HEK293 (cell line): ENCODE results near the gene IGSF9.

Experiments
- BCL6B ChIP-seq: fragments of 450-650 bp; formaldehyde crosslinking; IDR thresholded peaks from 2 replicates; pipeline ENCODE4 v1.5.1; 2017; ENCODE audit warnings: missing biosample characterization, missing genetic modification characterization
- FEZF1 ChIP-seq: fragments of 450-650 bp; formaldehyde crosslinking; IDR thresholded peaks from 2 replicates; pipeline ENCODE4 v1.5.1; 2016; ENCODE audit warnings: missing biosample characterization, missing genetic modification characterization
- HOXA7 ChIP-seq: sonication (generic); formaldehyde crosslinking; IDR thresholded peaks from 2 replicates; pipeline ENCODE4 v1.8.1; 2022; ENCODE audit warnings: missing genetic modification reagents, borderline replicate concordance
- KLF1 ChIP-seq: fragments of 450-650 bp; formaldehyde crosslinking; IDR thresholded peaks from 2 replicates; pipeline ENCODE4 v1.5.1; 2016; ENCODE audit warnings: missing biosample characterization, missing genetic modification characterization
- MEIS1 ChIP-seq: sonication (generic); formaldehyde crosslinking; IDR thresholded peaks from 2 replicates; pipeline ENCODE4 v1.8.1; 2022; ENCODE audit warnings: missing genetic modification reagents, mild to moderate bottlenecking, borderline replicate concordance
- MYNN ChIP-seq: fragments of 450-650 bp; formaldehyde crosslinking; IDR thresholded peaks from 2 replicates; pipeline ENCODE4 v1.5.1; 2016; ENCODE audit warnings: missing biosample characterization, missing genetic modification characterization, borderline replicate concordance
- YY1 ChIP-seq: fragments of 450-650 bp; formaldehyde crosslinking; IDR thresholded peaks from 2 replicates; pipeline ENCODE4 v1.5.1; 2018; ENCODE audit warnings: missing biosample characterization, missing genetic modification characterization
- YY2 ChIP-seq: fragments of 450-650 bp; formaldehyde crosslinking; IDR thresholded peaks from 2 replicates; pipeline ENCODE4 v1.5.1; 2016; ENCODE audit warnings: missing biosample characterization, missing genetic modification characterization
- ZFHX2 ChIP-seq: fragments of 450-650 bp; formaldehyde crosslinking; conservative IDR thresholded peaks from 2 replicates; pipeline ENCODE4 v1.5.1; 2016; ENCODE audit warnings: missing biosample characterization, missing genetic modification characterization
- ZNF112 ChIP-seq: fragments of 450-650 bp; formaldehyde crosslinking; IDR thresholded peaks from 2 replicates; pipeline ENCODE4 v1.5.0; 2017; ENCODE audit warnings: missing biosample characterization, missing genetic modification characterization
- ZNF121 ChIP-seq: fragments of 450-650 bp; formaldehyde crosslinking; IDR thresholded peaks from 2 replicates; pipeline ENCODE4 v1.5.1; 2016; ENCODE audit warnings: missing biosample characterization, missing genetic modification characterization
- ZNF138 ChIP-seq: fragments of 450-650 bp; formaldehyde crosslinking; IDR thresholded peaks from 2 replicates; pipeline ENCODE4 v1.5.1; 2016; ENCODE audit warnings: missing biosample characterization, missing genetic modification characterization, borderline replicate concordance
- ZNF157 ChIP-seq: fragments of 450-650 bp; formaldehyde crosslinking; IDR thresholded peaks from 2 replicates; pipeline ENCODE4 v1.5.1; 2016; ENCODE audit warnings: missing biosample characterization, missing genetic modification characterization
- ZNF16 ChIP-seq: fragments of 450-650 bp; formaldehyde crosslinking; IDR thresholded peaks from 2 replicates; pipeline ENCODE4 v1.5.1; 2016; ENCODE audit warnings: low read depth, missing biosample characterization, missing genetic modification characterization
- ZNF24 ChIP-seq: fragments of 450-650 bp; formaldehyde crosslinking; IDR thresholded peaks from 2 replicates; pipeline ENCODE4 v1.5.1; 2016; ENCODE audit warnings: missing biosample characterization, missing genetic modification characterization
- ZNF302 ChIP-seq: fragments of 450-650 bp; formaldehyde crosslinking; IDR thresholded peaks from 2 replicates; pipeline ENCODE4 v1.5.1; 2016; ENCODE audit warnings: missing biosample characterization, missing genetic modification characterization, low read depth
- ZNF501 ChIP-seq: fragments of 450-650 bp; formaldehyde crosslinking; IDR thresholded peaks from 2 replicates; pipeline ENCODE4 v1.5.1; 2016; ENCODE audit warnings: missing biosample characterization, missing genetic modification characterization
- ZNF513 ChIP-seq: fragments of 450-650 bp; IDR thresholded peaks from 2 replicates; pipeline ENCODE4 v1.5.1; 2018; ENCODE audit warnings: missing biosample characterization, missing genetic modification characterization
- ZNF548 ChIP-seq: fragments of 450-650 bp; formaldehyde crosslinking; IDR thresholded peaks from 2 replicates; pipeline ENCODE4 v1.5.1; 2016; ENCODE audit warnings: missing biosample characterization, missing genetic modification characterization
- ZNF585B ChIP-seq: fragments of 450-650 bp; formaldehyde crosslinking; IDR thresholded peaks from 2 replicates; pipeline ENCODE4 v1.5.1; 2016; ENCODE audit warnings: missing biosample characterization, missing genetic modification characterization
- ZNF626 ChIP-seq: fragments of 450-650 bp; sonication (Bioruptor Pico); formaldehyde crosslinking; IDR thresholded peaks from 2 replicates; pipeline ENCODE4 v1.5.1; 2018; ENCODE audit warnings: missing biosample characterization, missing genetic modification characterization, inconsistent platforms
- ZNF677 ChIP-seq: fragments of 450-650 bp; IDR thresholded peaks from 2 replicates; pipeline ENCODE4 v1.5.0; 2018; ENCODE audit warnings: missing biosample characterization, mild to moderate bottlenecking, missing genetic modification characterization, moderate library complexity
- ZNF791 ChIP-seq: fragments of 450-650 bp; formaldehyde crosslinking; IDR thresholded peaks from 2 replicates; pipeline ENCODE4 v1.5.1; 2016; ENCODE audit warnings: missing biosample characterization, missing genetic modification characterization
- ZNF837 ChIP-seq: fragments of 450-650 bp; formaldehyde crosslinking; IDR thresholded peaks from 2 replicates; pipeline ENCODE4 v1.5.1; 2016; ENCODE audit warnings: missing biosample characterization, missing genetic modification characterization
- TF ChIP-seq, protein P1 (sequence below): fragments of 450-650 bp; formaldehyde crosslinking; IDR thresholded peaks from 2 replicates; pipeline ENCODE4 v1.5.1; 2016; ENCODE audit warnings: missing biosample characterization, missing genetic modification characterization
- TF ChIP-seq, protein P2 (sequence below): fragments of 450-650 bp; formaldehyde crosslinking; IDR thresholded peaks from 2 replicates; pipeline ENCODE4 v1.5.0; 2017; ENCODE audit warnings: missing biosample characterization, missing genetic modification characterization, borderline replicate concordance
- TF ChIP-seq, protein P3 (sequence below): fragments of 450-650 bp; formaldehyde crosslinking; IDR thresholded peaks from 2 replicates; pipeline ENCODE4 v1.5.1; 2016; ENCODE audit warnings: missing biosample characterization, missing genetic modification characterization, borderline replicate concordance

Gene IGSF9

DNA sequence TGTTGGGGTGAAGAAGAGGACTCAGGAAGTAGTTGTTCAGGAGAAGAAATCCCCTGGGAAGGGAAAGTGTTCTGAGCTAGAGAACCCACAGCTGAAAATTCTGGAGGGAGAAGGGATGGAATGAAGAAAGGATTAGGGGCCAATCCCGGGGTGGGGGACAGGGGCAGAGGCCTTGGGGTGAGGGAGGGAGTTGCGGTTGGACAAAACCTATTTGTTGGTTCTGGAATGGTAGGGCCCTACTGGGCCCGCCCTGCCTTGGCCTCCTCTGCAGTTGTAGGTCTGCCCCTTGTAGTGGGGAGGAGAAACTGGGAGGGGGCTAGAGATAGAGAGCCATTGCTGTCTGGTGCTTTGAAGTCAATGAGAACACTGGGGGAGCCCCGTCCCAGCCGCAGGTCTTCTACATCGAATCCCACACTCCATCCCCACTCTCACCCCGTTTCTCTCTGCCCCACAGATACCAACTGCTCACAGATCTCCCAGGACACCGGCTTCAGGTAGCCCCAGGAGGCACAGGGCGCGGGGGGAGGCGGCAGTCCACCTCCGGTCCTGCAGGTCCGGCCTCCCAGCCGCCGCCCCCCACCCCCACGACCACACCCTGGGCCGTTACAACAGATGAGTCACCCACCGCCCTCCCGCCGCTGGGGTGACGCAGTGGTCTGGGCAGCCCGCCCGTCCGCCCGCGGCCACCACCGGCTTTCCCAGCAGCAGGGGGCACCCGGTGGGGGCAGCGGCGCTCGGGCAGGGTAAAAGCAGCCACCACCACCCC is 21.2 kb downstream of the IGSF9 start (continued):
- TF ChIP-seq BCL6B (tag by site-specific recombination) (no peak), ZNF112 (no peak), ZNF513 (tag by site-specific recombination) (no peak; the same call in 1 of the 2 replicates), ZNF157 (tag by site-specific recombination) (no peak), ZNF501 (tag by site-specific recombination) (no peak), YY2 (tag by site-specific recombination) (no peak), ZNF548 (tag by site-specific recombination) (no peak), MYNN (tag by site-specific recombination) (no peak; the same call in 1 of the 2 replicates), ZNF837 (tag by site-specific recombination) (no peak), YY1 (0 out of 2 replicates have a peak, but pooled peaks have one; percentile 13), ZFHX2 (tag by site-specific recombination) (peak; percentile 97), ZNF677 (tag by site-specific recombination) (no peak), ZNF626 (tag by site-specific recombination) (no peak), ZNF585B (tag by site-specific recombination) (no peak), FEZF1 (tag by site-specific recombination) (peak; percentile 39; the same call in 1 of the 2 replicates), ZNF24 (tag by site-specific recombination) (peak; percentile 86), HOXA7 (CRISPR knock-in tag) (no peak), ZNF302 (no peak), MEIS1 (CRISPR knock-in tag) (no peak), KLF1 (tag by site-specific recombination) (peak; percentile 100), ZNF16 (tag by site-specific recombination) (no peak), ZNF791 (no peak), ZNF121 (tag by site-specific recombination) (no peak; the same call in 1 of the 2 replicates), ZNF138 (tag by site-specific recombination) (no peak)
- TF ChIP-seq, protein P1, sequence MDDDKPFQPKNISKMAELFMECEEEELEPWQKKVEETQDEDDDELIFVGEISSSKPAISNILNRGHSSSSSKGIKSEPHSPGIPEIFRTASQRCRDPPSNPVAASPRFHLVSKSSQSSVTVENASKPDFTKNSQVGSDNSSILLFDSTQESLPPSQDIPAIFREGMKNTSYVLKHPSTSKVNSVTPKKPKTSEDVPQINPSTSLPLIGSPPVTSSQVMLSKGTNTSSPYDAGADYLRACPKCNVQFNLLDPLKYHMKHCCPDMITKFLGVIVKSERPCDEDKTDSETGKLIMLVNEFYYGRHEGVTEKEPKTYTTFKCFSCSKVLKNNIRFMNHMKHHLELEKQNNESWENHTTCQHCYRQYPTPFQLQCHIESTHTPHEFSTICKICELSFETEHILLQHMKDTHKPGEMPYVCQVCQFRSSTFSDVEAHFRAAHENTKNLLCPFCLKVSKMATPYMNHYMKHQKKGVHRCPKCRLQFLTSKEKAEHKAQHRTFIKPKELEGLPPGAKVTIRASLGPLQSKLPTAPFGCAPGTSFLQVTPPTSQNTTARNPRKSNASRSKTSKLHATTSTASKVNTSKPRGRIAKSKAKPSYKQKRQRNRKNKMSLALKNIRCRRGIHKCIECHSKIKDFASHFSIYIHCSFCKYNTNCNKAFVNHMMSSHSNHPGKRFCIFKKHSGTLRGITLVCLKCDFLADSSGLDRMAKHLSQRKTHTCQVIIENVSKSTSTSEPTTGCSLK (tag by site-specific recombination) = no peak
- TF ChIP-seq, protein P2, sequence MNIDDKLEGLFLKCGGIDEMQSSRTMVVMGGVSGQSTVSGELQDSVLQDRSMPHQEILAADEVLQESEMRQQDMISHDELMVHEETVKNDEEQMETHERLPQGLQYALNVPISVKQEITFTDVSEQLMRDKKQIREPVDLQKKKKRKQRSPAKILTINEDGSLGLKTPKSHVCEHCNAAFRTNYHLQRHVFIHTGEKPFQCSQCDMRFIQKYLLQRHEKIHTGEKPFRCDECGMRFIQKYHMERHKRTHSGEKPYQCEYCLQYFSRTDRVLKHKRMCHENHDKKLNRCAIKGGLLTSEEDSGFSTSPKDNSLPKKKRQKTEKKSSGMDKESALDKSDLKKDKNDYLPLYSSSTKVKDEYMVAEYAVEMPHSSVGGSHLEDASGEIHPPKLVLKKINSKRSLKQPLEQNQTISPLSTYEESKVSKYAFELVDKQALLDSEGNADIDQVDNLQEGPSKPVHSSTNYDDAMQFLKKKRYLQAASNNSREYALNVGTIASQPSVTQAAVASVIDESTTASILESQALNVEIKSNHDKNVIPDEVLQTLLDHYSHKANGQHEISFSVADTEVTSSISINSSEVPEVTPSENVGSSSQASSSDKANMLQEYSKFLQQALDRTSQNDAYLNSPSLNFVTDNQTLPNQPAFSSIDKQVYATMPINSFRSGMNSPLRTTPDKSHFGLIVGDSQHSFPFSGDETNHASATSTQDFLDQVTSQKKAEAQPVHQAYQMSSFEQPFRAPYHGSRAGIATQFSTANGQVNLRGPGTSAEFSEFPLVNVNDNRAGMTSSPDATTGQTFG (tag by site-specific recombination) = no peak
- TF ChIP-seq, protein P3, sequence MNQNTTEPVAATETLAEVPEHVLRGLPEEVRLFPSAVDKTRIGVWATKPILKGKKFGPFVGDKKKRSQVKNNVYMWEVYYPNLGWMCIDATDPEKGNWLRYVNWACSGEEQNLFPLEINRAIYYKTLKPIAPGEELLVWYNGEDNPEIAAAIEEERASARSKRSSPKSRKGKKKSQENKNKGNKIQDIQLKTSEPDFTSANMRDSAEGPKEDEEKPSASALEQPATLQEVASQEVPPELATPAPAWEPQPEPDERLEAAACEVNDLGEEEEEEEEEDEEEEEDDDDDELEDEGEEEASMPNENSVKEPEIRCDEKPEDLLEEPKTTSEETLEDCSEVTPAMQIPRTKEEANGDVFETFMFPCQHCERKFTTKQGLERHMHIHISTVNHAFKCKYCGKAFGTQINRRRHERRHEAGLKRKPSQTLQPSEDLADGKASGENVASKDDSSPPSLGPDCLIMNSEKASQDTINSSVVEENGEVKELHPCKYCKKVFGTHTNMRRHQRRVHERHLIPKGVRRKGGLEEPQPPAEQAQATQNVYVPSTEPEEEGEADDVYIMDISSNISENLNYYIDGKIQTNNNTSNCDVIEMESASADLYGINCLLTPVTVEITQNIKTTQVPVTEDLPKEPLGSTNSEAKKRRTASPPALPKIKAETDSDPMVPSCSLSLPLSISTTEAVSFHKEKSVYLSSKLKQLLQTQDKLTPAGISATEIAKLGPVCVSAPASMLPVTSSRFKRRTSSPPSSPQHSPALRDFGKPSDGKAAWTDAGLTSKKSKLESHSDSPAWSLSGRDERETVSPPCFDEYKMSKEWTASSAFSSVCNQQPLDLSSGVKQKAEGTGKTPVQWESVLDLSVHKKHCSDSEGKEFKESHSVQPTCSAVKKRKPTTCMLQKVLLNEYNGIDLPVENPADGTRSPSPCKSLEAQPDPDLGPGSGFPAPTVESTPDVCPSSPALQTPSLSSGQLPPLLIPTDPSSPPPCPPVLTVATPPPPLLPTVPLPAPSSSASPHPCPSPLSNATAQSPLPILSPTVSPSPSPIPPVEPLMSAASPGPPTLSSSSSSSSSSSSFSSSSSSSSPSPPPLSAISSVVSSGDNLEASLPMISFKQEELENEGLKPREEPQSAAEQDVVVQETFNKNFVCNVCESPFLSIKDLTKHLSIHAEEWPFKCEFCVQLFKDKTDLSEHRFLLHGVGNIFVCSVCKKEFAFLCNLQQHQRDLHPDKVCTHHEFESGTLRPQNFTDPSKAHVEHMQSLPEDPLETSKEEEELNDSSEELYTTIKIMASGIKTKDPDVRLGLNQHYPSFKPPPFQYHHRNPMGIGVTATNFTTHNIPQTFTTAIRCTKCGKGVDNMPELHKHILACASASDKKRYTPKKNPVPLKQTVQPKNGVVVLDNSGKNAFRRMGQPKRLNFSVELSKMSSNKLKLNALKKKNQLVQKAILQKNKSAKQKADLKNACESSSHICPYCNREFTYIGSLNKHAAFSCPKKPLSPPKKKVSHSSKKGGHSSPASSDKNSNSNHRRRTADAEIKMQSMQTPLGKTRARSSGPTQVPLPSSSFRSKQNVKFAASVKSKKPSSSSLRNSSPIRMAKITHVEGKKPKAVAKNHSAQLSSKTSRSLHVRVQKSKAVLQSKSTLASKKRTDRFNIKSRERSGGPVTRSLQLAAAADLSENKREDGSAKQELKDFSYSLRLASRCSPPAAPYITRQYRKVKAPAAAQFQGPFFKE = no peak
